Cerebellar nuclear complex (tissue), 1 donor: ENCODE data around the gene SLC25A26.

Source experiments
- DNase-seq, 2 experiments: peaks; one replicate each; lab custom pipeline; 2025; lab: John Stamatoyannopoulos, UW

The SLC25A26 gene

DNA sequence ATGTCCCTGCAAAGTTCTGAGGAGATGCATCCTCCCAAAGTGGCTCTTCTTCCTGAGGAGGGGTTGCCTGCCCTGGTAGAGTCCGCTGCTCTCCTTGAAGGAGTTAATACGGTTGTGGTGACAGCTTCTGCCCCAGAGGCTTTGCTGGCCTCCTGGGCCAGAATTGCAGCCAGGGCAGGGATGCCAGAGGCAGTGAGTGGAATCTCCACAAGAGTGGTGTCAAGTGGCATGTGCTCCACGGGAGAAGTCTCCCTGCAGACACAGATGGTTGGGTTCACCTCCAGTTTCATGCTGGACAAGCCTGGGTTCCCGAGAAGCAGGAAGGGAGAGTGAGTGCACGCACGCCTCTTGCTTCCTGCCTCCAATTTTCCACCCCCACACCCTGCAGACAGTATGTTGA, 105.5 kb downstream of the SLC25A26 start:
- DNase-seq: no peak

DNA sequence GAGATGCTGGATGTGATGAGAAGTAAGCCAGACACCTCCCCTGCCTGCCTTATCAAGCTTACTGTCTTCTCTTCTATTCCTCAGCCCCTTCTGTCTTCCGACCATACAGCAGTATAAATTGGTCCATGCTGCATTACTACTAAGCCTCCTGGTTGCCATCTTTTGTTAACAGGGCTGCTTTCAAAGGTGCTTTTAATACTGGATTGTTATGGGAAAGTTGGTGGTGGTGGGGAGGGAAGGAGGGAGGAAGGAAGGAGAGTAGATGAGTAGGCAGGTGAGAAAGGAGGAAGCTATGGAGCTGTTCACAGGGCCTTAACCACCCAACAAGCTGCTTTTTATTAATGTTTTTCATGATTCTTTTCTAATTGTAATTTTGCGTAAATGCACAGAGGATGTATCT, 114.9 kb downstream of the SLC25A26 start:
- DNase-seq: no peak

DNA sequence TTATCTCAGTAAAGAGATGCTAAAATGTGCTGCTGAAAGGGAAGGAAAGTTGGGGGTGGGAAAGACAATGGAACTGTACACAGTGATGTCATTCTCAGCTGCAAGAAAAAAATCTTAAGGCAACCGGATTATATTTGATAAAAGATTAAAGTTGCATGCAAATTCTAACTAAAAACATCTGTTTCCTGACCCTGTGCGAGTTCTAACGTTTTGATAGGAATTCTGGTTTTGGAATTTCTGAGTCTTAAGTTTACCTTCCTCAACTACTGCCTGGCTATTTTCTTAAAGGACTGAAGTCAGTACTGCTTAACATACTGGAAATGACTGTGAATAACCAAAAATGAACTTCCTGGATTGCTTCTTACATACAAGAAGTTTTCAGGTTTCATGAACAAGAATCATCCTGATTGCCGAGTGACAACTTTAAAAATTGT, 115.5 kb downstream of the SLC25A26 start:
- DNase-seq: no peak

DNA sequence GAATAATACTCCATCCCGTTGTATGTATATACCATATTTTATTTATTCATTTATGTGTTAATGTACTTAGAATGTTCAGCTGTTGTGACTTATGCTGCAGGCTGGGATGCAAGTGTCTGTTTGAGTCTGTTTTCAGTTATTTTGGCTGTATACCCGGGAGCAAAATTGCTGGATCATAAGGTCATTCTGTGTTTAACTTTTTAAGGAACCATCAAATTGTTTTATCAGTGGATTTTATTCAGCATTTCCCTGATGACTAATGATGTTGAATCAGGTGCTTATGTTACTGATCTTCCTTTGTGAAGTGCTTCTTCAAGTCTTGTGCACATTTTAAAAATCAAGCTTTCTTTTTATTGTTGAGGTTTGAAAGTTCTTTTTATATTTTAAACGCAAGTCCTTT, 118.1 kb downstream of the SLC25A26 start:
- no peak for DNase-seq

DNA sequence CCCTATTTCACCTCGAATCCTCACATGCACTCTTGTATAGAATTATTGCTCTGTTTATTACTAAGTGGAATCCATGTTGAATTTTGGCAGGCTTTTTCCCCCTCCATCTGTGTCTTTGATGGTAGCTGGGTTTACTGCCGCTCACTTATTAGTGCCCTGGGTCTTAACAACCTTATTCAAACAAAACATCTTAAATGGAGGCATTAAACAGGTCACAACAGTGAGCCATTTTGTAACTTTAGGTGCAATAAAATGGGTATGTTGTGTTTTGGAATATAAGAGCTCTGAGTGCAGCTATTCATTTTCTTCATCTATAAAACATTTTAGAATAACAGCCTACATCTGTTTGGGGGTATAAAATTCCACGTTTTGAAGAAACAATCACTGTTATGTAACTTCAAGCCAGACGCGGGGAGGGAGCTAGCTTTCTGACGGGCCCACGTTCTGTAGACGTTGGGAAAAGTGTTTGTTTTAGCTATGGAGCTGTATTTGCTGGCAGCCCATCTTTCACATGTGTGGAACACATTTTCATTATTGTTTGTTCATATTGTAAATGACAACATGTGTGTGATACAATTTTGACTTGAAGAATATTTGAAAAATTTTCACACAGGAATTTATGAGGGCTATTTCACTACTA, 122.0 kb downstream of the SLC25A26 start:
- DNase-seq: no peak

DNA sequence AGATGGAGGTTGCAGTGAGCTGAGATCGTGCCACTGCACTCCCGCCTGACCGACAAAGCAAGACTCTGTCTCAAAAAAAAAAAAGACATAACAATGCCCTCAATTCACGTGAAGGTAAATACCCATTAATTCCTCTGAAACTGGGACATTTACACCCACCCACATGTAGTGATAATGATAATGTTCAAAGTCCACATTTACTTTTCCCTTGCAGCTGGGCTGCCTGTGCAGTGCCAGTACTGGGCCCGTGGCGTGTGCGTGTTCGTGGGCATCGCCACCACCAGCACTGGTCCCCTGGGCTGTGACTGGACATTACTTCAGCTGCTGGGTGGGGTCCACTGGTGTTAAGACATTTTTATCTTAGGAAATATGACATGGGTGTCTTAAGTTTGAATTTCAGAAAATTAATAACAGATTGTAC, 123.6 kb downstream of the SLC25A26 start:
- no peak for DNase-seq

DNA sequence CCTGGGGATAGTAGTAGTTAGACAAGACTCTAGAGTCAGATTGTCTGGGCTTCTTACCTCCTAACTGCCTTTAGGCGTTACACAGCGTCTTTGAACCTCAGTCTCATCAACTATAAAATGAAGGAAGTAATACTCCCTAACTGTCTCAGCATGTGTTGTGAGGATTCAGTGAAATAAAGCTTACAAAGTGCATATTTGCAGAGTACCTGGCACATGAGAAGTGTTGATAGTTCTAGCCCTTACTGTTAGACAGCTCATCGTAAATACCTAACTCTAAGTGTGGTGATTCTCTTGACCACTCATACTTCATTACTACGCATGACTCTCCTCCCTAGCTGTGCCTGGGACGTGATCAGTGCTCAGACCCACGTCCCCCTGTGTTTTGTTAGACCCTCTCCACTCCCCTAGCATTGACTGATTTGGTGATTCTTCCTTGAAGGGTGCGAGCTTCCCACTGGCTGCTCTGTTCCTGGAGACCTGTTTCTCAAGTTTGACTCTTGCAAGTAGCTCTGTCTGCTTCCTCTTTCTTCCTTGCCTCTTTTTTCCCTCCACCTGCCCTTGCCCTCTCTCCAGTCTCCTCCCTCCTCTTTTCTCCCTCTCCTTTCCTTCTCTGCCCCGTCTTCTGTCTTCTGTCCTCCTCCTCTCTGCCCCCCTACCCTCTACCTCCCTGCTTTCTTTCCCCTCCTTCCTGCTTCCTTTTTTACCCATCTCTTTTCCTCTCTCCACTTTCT, 124.2 kb downstream of the SLC25A26 start:
- DNase-seq: no peak

DNA sequence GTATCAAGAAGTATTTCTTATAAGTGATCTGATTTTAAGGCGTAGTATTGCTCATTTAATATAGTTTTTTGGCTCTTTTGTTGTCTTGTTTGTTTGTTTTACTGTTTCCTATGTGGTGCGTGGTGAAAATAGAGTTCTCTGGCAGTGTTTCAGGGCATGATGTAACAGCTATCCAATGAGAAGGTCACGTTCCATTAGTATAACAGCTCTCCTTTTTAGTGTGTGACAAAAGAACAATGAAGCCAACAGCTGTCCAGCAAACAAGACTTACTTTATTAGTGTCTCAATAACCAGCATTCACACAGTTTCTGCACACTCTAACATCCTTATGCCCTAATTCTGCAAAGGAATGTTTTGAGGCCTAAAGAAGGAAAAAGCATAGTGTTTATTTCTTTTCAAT, 127.9 kb downstream of the SLC25A26 start:
- DNase-seq: no peak

DNA sequence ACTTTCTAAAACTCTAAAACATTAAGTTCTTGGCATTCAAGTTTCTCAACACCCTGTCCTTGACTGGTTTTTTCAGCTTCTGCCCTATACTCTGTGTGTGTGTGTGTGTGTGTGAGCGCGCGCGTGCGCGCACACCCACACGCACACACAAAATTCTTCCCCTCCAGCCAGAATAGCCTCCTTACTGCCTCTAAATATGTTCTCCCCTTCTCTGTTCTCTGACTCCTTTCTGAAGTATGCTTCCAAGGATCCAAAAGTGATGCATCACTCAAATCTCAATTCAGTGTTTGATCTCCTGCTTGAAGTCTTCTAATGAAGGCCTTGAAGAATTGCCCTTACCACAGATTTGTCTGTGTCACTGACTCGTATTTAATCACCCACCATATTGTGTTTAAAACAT, 129.8 kb downstream of the SLC25A26 start:
- no peak for DNase-seq

DNA sequence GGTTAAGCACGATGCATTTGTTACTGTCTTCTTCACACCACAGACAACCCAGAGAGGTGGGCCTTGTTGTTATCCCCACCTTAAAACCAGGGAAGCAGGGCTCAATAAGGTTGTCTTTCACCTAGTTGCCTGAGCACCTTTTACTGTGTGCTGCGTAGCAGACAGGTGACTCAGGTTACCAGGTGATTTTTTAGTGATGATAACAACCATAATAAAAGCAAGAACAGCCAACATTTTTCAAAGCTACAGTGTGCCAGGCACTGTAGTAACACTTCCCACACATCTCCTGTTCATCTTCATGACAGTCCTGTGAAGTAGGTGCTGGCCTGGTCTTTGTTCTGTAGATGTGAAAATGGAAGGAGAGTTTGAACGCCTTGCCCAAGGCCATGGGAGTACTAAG, 132.2 kb downstream of the SLC25A26 start:
- no peak for DNase-seq

DNA sequence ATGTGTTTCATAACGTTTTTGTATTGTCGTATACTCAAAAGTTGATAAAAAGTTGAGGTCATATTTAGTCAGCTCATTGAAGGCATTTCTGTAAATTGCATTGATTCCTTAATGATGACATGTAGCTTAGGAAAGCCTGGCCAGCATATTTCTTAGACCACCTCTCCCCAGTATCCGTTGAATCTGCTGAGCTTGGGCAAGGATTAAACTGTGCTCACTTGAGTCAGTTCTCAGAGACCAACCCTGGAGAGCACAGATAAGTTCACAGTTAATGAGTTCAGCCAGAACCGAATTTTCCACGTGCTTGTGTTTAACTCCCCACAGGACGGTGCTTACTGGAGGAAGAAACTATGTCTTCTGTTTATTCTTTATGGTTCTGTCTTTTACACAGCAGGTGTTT, 132.7 kb downstream of the SLC25A26 start:
- no peak for DNase-seq

DNA sequence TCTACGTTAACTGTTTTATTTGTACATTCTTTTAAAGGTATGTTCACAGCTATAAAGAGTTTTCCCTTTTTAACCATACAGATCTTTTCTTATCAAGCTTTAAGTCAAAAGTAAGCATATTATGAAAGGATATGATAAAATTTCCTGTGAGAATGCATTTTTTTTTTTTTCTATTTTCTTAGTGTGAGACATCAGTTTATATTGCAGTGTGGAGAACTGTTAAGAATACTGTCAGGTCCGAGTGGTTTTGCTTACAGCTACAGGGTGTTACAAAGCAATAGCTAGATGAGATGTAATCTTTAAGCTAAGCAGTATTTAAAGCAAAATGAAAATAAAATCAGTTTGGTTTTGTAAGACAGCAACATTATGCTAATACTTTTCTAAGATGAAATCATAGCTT, 133.2 kb downstream of the SLC25A26 start:
- DNase-seq: no peak

DNA sequence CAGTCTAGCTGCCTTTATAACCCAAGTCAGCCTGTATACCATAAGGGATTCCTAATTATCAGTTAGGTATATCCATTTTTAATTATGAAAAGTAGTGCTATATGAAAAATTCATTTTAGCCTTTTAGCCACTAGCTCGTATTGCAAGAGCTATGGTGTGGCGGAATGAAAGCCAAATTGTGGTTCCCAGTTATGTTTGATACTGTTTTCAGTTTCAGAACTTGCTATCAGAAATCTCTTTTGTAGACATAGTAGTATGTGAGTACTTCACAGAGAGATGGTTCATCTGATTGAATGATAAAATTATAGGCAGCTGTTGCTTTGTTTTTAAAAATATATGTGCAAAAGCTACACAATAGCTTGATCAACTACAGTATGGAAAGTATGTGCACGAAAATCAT, 134.6 kb downstream of the SLC25A26 start:
- no peak for DNase-seq

DNA sequence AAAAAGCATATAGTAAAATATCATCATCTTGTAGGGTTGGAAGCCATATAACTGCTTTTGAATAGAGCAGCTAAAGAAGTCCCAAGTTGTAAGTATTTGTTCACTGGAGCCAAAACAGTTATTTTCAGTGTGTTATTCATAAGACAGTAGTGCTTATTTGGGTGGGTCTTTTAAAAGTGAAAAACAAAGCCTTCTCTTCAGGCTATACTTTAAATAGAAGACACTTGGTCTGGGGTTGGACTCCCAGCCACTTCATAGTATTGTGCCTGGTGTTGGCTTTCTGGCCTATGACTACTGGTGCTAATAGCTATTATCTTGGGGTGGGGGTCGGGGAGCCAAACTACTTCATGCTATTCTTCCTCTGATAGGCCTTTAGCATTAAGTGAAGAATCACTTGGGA, 135.2 kb downstream of the SLC25A26 start:
- DNase-seq: no peak

DNA sequence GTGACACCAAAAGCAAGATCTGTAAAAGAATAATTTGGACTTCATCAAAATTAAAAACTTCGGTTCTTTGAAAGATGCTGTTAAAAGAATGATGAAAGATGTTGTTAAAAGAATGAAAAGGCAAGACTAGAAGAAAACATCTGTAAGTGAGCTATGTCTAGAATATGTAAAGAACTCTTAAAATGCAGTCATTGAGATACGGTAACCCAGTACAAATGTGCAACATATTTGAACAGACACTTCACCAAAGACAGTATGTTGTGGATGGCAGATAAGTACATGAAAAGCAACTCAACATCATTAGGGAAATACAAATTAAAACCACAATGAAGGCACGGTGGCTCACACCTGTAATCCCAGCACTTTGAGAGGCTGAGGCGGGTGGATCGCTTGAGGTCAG, 140.6 kb downstream of the SLC25A26 start:
- no peak for DNase-seq

DNA sequence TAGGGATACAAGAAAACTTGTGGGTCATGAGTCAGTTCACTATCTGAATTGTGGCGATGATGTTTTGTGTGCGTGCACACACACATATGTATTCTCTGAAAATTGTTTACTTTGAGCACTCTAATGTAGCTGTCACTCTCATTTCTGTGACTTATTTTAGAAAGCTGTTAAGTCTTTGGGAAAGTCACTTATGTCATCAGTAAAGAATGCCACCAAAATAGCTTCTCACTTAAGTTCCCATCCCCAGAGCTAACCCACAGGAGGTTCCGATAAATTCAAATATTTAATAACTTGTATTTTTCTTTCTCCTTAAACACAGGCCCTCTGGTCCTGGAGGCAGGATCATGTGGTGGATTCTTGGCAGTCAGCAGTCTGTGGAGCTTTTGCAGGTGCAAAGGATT, 141.7 kb downstream of the SLC25A26 start:
- DNase-seq: no peak

DNA sequence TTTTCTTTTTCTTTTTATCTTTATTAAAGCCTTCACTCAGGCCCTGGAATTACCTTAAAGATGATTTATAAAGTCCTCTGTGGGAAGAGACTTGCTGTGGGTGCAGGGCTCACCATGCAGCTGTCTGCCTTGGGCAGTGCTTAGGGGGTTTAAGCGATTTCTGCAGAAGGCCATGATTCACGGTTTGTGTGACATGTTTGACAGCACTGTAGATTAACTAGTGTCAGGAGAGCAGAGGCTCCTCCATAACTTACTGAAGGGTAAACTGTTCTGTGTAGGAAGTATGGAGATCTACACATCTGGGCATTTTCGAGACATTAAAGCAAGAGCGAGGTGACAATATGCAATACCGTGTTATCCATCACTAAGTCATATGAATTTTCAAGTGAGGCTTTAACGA, 142.3 kb downstream of the SLC25A26 start:
- DNase-seq: no peak

DNA sequence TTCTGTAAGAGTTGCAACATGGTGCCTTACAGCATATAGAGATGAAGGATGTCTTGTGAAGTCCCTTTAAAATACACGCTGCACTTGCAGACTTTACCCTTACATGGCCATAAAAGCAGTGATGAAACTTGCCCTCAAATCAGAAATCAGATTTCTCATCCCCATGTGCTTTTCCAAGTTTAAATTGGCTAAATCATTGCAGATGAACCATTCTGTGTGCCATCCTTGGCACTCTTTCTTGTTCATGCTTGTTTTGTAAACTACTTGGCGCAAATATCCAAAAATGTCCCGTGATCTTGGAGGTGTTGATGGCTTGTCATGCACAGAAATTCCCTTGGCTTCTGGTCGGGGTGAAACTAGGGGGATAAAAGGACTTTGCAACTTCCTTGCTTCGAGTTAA, 144.3 kb downstream of the SLC25A26 start:
- DNase-seq: no peak

DNA sequence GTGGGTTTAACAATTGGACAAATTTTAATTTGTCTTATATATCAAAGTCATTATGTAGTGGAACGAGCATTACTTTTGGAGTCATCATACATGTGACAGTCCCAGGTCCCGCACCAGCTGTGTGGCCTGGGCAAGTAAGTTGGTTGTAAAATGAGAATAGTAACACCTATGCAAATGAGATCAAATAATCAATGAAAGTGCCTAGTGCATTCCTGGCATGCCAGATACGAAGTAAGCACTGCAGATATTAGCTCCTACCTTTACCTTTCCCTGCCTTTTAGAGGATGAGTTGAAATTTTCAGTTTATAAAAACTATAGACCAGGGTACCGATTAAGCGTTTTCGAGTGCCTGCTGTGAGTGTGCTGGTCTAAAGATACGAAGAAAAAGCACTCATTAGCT, 145.9 kb downstream of the SLC25A26 start:
- DNase-seq: no peak

DNA sequence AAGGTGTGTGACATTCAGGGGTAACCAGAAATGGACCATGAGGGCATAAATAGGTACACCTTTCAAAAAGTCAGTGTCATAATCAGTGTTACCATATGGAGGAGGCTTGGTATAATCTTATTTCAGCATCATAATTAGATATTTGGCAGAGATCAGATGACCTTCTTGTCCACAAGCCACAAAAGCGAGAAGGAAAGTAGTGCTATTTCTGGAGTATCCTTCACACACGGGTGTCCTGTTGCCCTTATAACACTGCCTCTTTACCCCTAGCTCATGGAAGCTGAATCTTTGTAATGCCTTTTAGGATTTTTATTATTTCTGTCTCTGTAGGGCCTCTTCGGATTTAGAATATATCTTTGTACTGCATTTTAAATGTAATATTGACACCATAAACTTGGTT, 147.2 kb downstream of the SLC25A26 start:
- no peak for DNase-seq

DNA sequence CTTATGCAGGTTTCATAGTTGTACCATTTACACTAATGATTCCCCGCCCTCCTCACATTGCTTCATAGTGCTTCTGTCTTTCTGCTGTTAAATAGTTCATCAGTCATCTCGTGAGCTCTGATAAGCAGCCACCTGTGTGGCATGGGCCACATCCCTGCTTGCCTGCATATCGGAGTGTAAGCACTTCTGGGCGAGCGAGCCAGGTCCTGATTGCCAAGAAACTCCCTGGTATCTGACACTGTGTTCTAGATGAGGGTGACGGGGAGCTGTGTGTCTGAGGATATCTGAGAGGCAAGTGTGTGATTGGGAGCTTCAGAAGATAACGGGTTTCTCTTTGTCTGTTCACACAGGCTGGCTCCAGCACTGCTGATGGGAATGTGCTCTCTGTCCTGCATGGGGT, 149.4 kb downstream of the SLC25A26 start:
- no peak for DNase-seq

DNA sequence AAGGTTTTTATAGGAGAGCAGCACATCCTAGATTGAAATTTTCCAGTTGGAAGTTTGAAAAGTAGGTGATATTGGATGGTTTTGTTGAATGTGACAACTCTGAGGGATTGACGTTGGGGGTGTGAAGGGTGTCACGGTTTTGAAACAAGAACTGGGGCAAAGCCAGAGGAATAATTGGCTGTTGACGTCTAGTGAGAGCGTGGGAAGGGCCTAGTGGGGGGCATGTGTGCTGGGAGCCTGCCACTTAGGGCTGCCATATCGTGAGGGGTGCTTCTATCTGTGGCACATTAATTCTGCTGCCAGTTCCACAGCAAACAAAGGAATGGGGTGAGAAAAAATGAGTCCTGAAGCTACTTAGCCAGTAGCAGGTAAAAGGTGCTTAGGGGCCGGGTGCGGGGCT, 150.6 kb downstream of the SLC25A26 start:
- DNase-seq: no peak

DNA sequence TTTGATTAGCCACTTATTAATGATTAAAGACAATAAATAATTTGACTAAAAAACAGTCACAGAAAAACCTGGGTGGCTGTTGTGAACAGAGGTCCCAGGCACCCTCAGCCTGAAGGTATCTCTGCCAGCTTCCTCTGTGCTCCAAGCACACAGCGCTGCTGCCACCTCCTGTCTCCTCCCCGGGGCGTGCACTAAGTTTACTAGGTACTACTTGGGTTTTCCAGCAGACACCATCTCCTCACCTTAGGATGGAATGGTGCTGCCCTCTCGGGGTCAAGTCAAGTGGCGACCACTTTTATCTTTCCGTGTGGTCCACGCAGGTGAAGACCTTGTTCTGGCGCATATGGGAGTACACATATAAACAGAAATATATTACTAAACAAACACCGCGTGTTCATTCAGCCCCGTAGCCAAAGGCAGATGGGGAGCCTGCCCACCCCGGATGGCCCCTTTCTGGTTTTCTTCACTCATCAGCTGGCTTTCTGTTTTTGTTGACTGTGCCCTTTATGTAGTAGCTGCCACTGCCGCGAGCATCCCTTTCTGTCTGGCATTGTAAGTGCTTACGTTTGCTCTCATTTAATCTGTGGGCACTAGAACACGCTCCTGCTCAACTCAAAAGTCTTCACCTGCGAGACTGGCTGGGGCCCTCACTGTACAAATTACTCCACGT, 152.0 kb downstream of the SLC25A26 start:
- DNase-seq: no peak
